ENCODE measurements around the gene ANXA2. TPM values are rescaled to one million over a fixed set of nuclear protein-coding genes. Genes with fewer than 3 reads are reported as not detected.

ANXA2 gene
- total RNA-seq, 1 experiment from 2014 or later, result 2,114 TPM

DNA sequence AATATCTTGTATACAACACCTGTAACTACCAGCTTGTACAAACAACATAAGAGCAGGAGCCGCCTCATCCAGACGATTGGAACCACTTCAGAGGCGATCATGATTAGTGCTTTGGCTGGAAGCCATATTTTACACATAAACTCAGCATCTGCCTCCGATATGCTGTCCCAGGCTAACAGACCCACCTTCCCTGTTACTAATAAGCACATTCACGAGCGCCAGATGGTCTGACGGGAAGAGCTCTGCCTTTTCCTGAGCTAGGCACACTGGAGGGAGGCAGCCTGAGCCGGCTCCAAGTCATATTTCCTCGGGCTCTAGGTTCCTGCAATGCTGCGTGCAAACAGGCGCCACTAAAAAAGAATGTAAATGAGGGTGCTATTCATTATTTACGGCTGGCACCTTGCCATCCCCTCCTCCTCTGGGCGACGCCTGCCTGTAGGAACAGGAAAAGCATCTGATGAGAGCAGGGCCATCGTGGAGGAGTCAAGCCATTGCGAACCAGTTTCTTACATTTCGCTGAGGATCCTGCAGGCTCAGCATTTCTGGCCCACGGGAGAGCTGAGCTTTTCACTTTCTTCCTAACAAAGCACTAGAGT lies 98.2 kb downstream of the ANXA2 start:
- Histone ChIP-seq H3K9ac (ENCODE audit: low read length) (no peak overlapping the region), H3K9me3 (ENCODE audit: low read length) (no peaks in the 10 kb centered on the region), H2AFZ (ENCODE audit: low read length) (no peak overlapping the region), H3K4me3 (ENCODE audit: low read length) (no peak overlapping the region), H3K36me3 (ENCODE audit: low read depth, low read length) (no peaks in the 10 kb centered on the region), H4K20me1 (ENCODE audit: low read length) (no peaks in the 10 kb centered on the region), H3K27me3 (ENCODE audit: low read length) (no peaks in the 10 kb centered on the region; the same call in 1 of the 2 replicates), H3F3A (ENCODE audit: low read length, unreplicated experiment) (no peaks in the 10 kb centered on the region), H3K4me1 (ENCODE audit: insufficient read depth, low read length) (no peaks in the 10 kb centered on the region), H3K9me2 (replicated peaks; ENCODE audit: low read length) (no peaks in the 10 kb centered on the region), H3K4me2 (ENCODE audit: low read length) (no peak overlapping the region), H3K79me2 (ENCODE audit: low read length) (no peaks in the 10 kb centered on the region), H3K27ac (ENCODE audit: low read length) (no peak overlapping the region)
- no TSS peak for BruUV-seq (replicated peaks)
- ATAC-seq (no peak), DNase-seq (peak; percentile 13)
- ChIA-PET POLR2A (ENCODE audit: unreplicated experiment) (no interaction called here), CTCF (no interaction called here)
- TF ChIP-seq EZH2phosphoT487 (IDR thresholded peaks at IDR 0.05; ENCODE audit: borderline replicate concordance, low read length) (no peak), EZH2 (IDR thresholded peaks at IDR 0.05; ENCODE audit: low read length, unreplicated experiment) (no peak)
- TF ChIP-seq, protein P1, sequence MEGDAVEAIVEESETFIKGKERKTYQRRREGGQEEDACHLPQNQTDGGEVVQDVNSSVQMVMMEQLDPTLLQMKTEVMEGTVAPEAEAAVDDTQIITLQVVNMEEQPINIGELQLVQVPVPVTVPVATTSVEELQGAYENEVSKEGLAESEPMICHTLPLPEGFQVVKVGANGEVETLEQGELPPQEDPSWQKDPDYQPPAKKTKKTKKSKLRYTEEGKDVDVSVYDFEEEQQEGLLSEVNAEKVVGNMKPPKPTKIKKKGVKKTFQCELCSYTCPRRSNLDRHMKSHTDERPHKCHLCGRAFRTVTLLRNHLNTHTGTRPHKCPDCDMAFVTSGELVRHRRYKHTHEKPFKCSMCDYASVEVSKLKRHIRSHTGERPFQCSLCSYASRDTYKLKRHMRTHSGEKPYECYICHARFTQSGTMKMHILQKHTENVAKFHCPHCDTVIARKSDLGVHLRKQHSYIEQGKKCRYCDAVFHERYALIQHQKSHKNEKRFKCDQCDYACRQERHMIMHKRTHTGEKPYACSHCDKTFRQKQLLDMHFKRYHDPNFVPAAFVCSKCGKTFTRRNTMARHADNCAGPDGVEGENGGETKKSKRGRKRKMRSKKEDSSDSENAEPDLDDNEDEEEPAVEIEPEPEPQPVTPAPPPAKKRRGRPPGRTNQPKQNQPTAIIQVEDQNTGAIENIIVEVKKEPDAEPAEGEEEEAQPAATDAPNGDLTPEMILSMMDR (conservative IDR thresholded peaks at IDR 0.05; ENCODE audit: low read depth, low read length), result no peak; the same call in 1 of the 2 replicates
- intact Hi-C loops (cut with micrococcal nuclease), result no loop called here

Other genes with a start within 250 kb of the ANXA2 start
- gene ICE2, start 81.2 kb upstream of the ANXA2 start, total RNA-seq (2014; rRNA removed), result 14.8 and 23.7 TPM in 2 replicates